CD4-positive, alpha-beta T cell (primary cell): ENCODE data around the gene SMAD6. TPM values are rescaled to one million over a fixed set of nuclear protein-coding genes. Genes with fewer than 3 reads are reported as not detected.

Experiments used
- ATAC-seq: fragments of 200-7000 bp; cut with Tn5 transposase; one replicate; pipeline ENCODE4 v1.10.0; 2022; ENCODE audit warnings: mild to moderate bottlenecking; ENCODE audit not compliant: poor library complexity
- CTCF ChIA-PET: fragments of 350-600 bp; sonication (Branson Sonifier 250); formaldehyde crosslinking; loops from one replicate; lab custom pipeline; 2021; ENCODE audit warnings: antibody characterized with exemption, inconsistent platforms; lab: Charles Lee
- POLR2A ChIA-PET: fragments of 350-600 bp; sonication (Branson Sonifier 250); formaldehyde crosslinking; loops from one replicate; lab custom pipeline; 2021; ENCODE audit warnings: antibody characterized with exemption, inconsistent platforms; lab: Charles Lee
- DNase-seq, 14 experiments: peaks; one replicate each; pipeline ENCODE4 v3.0.0-alpha.2; 2013 to 2020; ENCODE audit warnings: mixed read lengths in 2 of 14
- H3K27ac ChIP-seq, 2 donors: one replicate each; pipeline versions ENCODE4 v1.5.1 to v1.7.0; 2013; ENCODE audit warnings: low read length in 2 of 2, low read depth in 1 of 2, mild to moderate bottlenecking in 1 of 2
- H3K27me3 ChIP-seq, 2 experiments: 1 replicate in 1 of 2; 2 replicates in 1 of 2; pipeline versions ENCODE4 v1.6.1 to v1.7.0; 2013; ENCODE audit warnings: low read length in 2 of 2, control low read depth in 1 of 2, mild to moderate bottlenecking in 1 of 2, moderate library complexity in 1 of 2; ENCODE audit not compliant: insufficient read depth in 2 of 2, control insufficient read depth in 1 of 2
- H3K36me3 ChIP-seq: one replicate; pipeline ENCODE4 v1.6.1; 2013; ENCODE audit warnings: low read length, control low read depth; ENCODE audit not compliant: insufficient read depth
- H3K4me1 ChIP-seq: one replicate; pipeline ENCODE4 v1.6.1; 2013; ENCODE audit warnings: low read length, control low read depth; ENCODE audit not compliant: insufficient read depth
- H3K4me3 ChIP-seq: one replicate; pipeline ENCODE4 v1.5.1; 2013; ENCODE audit warnings: mild to moderate bottlenecking, low read length, moderate library complexity
- H3K9me3 ChIP-seq, 2 experiments: 1 replicate in 1 of 2; 2 replicates in 1 of 2; pipeline versions ENCODE4 v1.6.1 to v1.7.0; 2013; ENCODE audit warnings: low read length in 2 of 2, mild to moderate bottlenecking in 2 of 2, control low read depth in 1 of 2, moderate library complexity in 1 of 2; ENCODE audit not compliant: control insufficient read depth in 1 of 2, insufficient read depth in 1 of 2
- H3K27ac Mint-ChIP-seq: one replicate; pipeline ENCODE4 v1.8.0; 2020; ENCODE audit warnings: mixed read lengths
- H3K27me3 Mint-ChIP-seq: one replicate; pipeline ENCODE4 v1.8.0; 2021; ENCODE audit warnings: mixed read lengths
- H3K36me3 Mint-ChIP-seq: one replicate; pipeline ENCODE4 v1.8.0; 2021; ENCODE audit warnings: low read depth, mixed read lengths
- H3K4me1 Mint-ChIP-seq: one replicate; pipeline ENCODE4 v1.8.0; 2021; ENCODE audit warnings: low read depth, mixed read lengths
- H3K4me3 Mint-ChIP-seq: one replicate; pipeline ENCODE4 v1.8.0; 2020; ENCODE audit warnings: mild to moderate bottlenecking, mixed read lengths
- H3K9me3 Mint-ChIP-seq: one replicate; pipeline ENCODE4 v1.8.0; 2020; ENCODE audit warnings: mixed read lengths
- CTCF ChIP-seq: fragments of 200-600 bp; IDR thresholded peaks from one replicate; pipeline ENCODE4 v1.8.0; 2022; ENCODE audit warnings: antibody characterized with exemption, mild to moderate bottlenecking
- intact Hi-C, 2 experiments: fragments of 100-400 bp; cut with DNase I in 1 of 2; cut with micrococcal nuclease in 1 of 2; formaldehyde crosslinking; loops; one replicate each; pipeline versions ENCODE4 v1.15.1 to v1.9.0; 2023 to 2025; cut with DNase I, micrococcal nuclease
- total RNA-seq, 174 experiments: library from RNA in 2 of 174; stranded (reverse) in 2 of 174; gene quantifications; one replicate each; pipeline ENCODE4 v1.2.3 and lab custom pipeline; 2021 to 2026

The SMAD6 gene
- total RNA-seq, 2 experiments from 2014 or later: 0.59 to 0.69 TPM

- no peak for TF ChIP-seq CTCF
Measured at GRCh38 chr15:66735909-66736305, 33.9 kb downstream of the SMAD6 start.

DNA sequence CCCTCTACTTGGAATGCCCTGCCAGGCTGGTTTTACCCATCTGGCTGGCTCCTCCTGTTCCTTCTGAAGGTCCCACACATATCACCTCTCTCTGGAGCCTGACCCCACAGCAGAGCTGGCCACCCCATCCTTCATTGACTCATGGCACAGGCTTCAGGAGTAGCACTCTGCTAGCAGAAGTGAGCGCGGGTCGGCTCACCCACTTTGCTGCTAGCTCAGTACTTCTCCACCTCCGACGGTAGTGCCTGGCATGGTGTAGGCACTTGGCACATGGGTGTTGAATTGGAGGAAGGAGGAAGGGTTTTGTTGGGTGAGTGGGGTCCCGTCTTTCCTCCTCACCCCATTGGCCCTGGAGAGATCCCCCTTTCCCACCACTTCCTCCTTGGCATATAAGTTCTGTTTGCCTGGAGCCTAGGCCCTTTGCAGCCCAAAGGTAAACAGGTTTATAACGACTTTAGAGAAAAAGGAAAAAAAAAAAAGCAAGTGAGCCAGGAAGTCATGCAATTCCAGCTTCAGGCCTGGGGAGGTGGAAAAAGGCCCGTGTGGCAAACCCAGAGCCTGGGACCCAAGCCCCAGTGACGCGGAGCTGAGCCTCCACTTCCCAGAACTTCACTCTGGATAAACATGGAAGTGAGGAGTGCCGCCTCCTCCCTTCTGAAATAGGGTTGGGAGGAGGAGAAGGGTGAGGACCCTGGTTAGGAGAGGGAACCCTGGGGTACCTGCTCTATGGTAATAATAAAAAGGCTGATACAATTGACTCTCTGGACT lies 35.4 kb downstream of the SMAD6 start:
- ATAC-seq (no peak), DNase-seq (no peak)
- Histone ChIP-seq H3K4me3 (no peak overlapping the region), H3K9me3 (no peaks in the 10 kb centered on the region), H3K27ac (no peak overlapping the region), H3K36me3 (no peaks in the 10 kb centered on the region), H3K4me1 (no peaks in the 10 kb centered on the region), H3K27me3 (peaks cover 0 to 2% of the 10 kb centered on the region in 2 experiments)
- ChIA-PET POLR2A (interaction anchor here (0.6 kb wide), 1 partner anchor 9 kb away, joined by 4 read pairs; no protein-coding TSS in a partner anchor), CTCF (no interaction called here)
- Mint-ChIP-seq H3K4me3 (no peak overlapping the region), H3K27ac (no peak overlapping the region), H3K36me3 (no peaks in the 10 kb centered on the region), H3K4me1 (no peaks in the 10 kb centered on the region), H3K27me3 (no peaks in the 10 kb centered on the region), H3K9me3 (no peaks in the 10 kb centered on the region)
- TF ChIP-seq CTCF: no peak
- intact Hi-C loops: no loop called here

More at GRCh38 chr15:66735909-66736305, 33.9 kb downstream of the SMAD6 start:
- H3K4me3 ChIP-seq: no peak overlapping the region
- CTCF ChIA-PET: no interaction called here
- no peak for DNase-seq
- Mint-ChIP-seq H3K4me3 (no peak overlapping the region), H3K4me1 (no peaks in the 10 kb centered on the region), H3K27me3 (no peaks in the 10 kb centered on the region), H3K9me3 (no peaks in the 10 kb centered on the region), H3K27ac (no peak overlapping the region), H3K36me3 (no peaks in the 10 kb centered on the region)
- intact Hi-C loops: no loop called here
- H3K27me3 ChIP-seq: peaks cover 0 to 2% of the 10 kb centered on the region in 2 experiments
- no peak overlapping the region for H3K27ac ChIP-seq
- H3K36me3 ChIP-seq: no peaks in the 10 kb centered on the region
- ATAC-seq: no peak
- H3K9me3 ChIP-seq: no peaks in the 10 kb centered on the region
- POLR2A ChIA-PET: no interaction called here
- H3K4me1 ChIP-seq: no peaks in the 10 kb centered on the region

GRCh38 chr15:66738116-66738515 lies 36.1 kb downstream of the SMAD6 start:
- no peak for ATAC-seq
- Mint-ChIP-seq H3K4me3 (no peak overlapping the region), H3K36me3 (no peaks in the 10 kb centered on the region), H3K4me1 (no peaks in the 10 kb centered on the region), H3K27me3 (no peaks in the 10 kb centered on the region), H3K9me3 (no peaks in the 10 kb centered on the region), H3K27ac (no peak overlapping the region)
- no peak overlapping the region for H3K4me3 ChIP-seq
- H3K27me3 ChIP-seq: peaks cover 0 to 2% of the 10 kb centered on the region in 2 experiments
- no peak for TF ChIP-seq CTCF
- no peaks in the 10 kb centered on the region for H3K36me3 ChIP-seq
- ChIA-PET CTCF (no interaction called here), POLR2A (interaction anchor here (0.6 kb wide), 1 partner anchor 10 kb away, joined by 4 read pairs; no protein-coding TSS in a partner anchor)
- DNase-seq: no peak
- H3K4me1 ChIP-seq: no peaks in the 10 kb centered on the region
- intact Hi-C loops: no loop called here
- H3K27ac ChIP-seq: no peak overlapping the region
- H3K9me3 ChIP-seq: no peaks in the 10 kb centered on the region
